ENCODE data around the gene PJA1. TPM values are rescaled to one million over a fixed set of nuclear protein-coding genes. Genes with fewer than 3 reads are reported as not detected.

PJA1 gene
- total RNA-seq, 3 donors from 2014 or later (not counting 1 experiment from before 2014, with no cell fraction given): 18.5 to 23.4 (median 22.0) TPM

DNA sequence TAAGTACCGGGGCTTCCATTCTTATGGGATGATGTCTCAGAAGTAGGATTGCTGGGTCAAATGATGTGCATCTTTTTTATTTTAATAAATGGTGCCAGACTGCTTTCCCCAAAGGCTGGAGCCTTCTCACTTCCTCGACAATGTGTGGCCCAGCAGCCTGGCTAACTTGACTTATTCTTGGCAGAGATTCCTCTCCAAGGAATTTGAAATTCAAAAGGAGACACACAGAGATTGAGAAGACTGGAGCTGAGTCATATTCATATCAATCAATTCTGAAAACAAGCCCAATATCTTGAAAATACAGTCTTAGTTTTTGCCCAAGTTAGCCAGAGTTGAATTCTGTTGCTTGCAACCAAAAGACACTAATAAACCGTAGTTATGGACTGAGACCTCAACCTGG, 10.8 kb upstream of the PJA1 start:
- H3K27ac ChIP-seq (ENCODE audit: low read length): no peak overlapping the region
- 95% methylated on average over 2 of the region's 3 CpGs for WGBS (ENCODE audit: insufficient coverage)
- TF ChIP-seq, protein P1, sequence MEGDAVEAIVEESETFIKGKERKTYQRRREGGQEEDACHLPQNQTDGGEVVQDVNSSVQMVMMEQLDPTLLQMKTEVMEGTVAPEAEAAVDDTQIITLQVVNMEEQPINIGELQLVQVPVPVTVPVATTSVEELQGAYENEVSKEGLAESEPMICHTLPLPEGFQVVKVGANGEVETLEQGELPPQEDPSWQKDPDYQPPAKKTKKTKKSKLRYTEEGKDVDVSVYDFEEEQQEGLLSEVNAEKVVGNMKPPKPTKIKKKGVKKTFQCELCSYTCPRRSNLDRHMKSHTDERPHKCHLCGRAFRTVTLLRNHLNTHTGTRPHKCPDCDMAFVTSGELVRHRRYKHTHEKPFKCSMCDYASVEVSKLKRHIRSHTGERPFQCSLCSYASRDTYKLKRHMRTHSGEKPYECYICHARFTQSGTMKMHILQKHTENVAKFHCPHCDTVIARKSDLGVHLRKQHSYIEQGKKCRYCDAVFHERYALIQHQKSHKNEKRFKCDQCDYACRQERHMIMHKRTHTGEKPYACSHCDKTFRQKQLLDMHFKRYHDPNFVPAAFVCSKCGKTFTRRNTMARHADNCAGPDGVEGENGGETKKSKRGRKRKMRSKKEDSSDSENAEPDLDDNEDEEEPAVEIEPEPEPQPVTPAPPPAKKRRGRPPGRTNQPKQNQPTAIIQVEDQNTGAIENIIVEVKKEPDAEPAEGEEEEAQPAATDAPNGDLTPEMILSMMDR (IDR thresholded peaks at IDR 0.05): no peak
- H3K27me3 ChIP-seq (ENCODE audit: control insufficient read depth, insufficient read depth, low read length): no peaks in the 10 kb centered on the region
- H3K36me3 ChIP-seq (ENCODE audit: control insufficient read depth, insufficient read depth, low read length): no peaks in the 10 kb centered on the region
- intact Hi-C loops (cut with micrococcal nuclease): no loop called here
- DNase-seq (no peak), ATAC-seq (no peak)
- no peak overlapping the region for H3K4me3 Mint-ChIP-seq
- no peaks in the 10 kb centered on the region for H3K9me3 ChIP-seq (ENCODE audit: control insufficient read depth, insufficient read depth, low read length)
- H3K9me3 Mint-ChIP-seq: no peaks in the 10 kb centered on the region
- no peak overlapping the region for H3K27ac Mint-ChIP-seq
- H3K36me3 Mint-ChIP-seq: no peaks in the 10 kb centered on the region
- peaks cover 16 to 39% of the 10 kb centered on the region in 2 donors for H3K27me3 Mint-ChIP-seq (ENCODE audit: low read depth in 2 of 2)
- H3K4me3 ChIP-seq (ENCODE audit: low read length): no peak overlapping the region
- no peaks in the 10 kb centered on the region for H3K4me1 Mint-ChIP-seq
- H3K4me1 ChIP-seq (ENCODE audit: control insufficient read depth, insufficient read depth, low read length): no peaks in the 10 kb centered on the region

GRCh38 chrX:69173906-69174305, 8.7 kb upstream of the PJA1 start:
- Histone ChIP-seq H3K4me1 (ENCODE audit: control insufficient read depth, insufficient read depth, low read length) (no peaks in the 10 kb centered on the region), H3K9me3 (ENCODE audit: control insufficient read depth, insufficient read depth, low read length) (no peaks in the 10 kb centered on the region), H3K27ac (ENCODE audit: low read length) (no peak overlapping the region), H3K36me3 (ENCODE audit: control insufficient read depth, insufficient read depth, low read length) (no peaks in the 10 kb centered on the region), H3K27me3 (ENCODE audit: control insufficient read depth, insufficient read depth, low read length) (no peaks in the 10 kb centered on the region), H3K4me3 (ENCODE audit: low read length) (no peak overlapping the region)
- Mint-ChIP-seq H3K4me3 (no peak overlapping the region), H3K36me3 (no peaks in the 10 kb centered on the region), H3K4me1 (no peaks in the 10 kb centered on the region), H3K27ac (no peak overlapping the region), H3K27me3 (ENCODE audit: low read depth in 2 of 2) (peaks cover 8 to 37% of the 10 kb centered on the region in 2 donors), H3K9me3 (no peaks in the 10 kb centered on the region)
- WGBS (ENCODE audit: insufficient coverage): 72% methylated on average over 19 of the region's 20 CpGs
- intact Hi-C loops (cut with micrococcal nuclease): no loop called here
- no peak for ATAC-seq
- DNase-seq: no peak
- TF ChIP-seq, protein P1 (IDR thresholded peaks at IDR 0.05): no peak

DNA sequence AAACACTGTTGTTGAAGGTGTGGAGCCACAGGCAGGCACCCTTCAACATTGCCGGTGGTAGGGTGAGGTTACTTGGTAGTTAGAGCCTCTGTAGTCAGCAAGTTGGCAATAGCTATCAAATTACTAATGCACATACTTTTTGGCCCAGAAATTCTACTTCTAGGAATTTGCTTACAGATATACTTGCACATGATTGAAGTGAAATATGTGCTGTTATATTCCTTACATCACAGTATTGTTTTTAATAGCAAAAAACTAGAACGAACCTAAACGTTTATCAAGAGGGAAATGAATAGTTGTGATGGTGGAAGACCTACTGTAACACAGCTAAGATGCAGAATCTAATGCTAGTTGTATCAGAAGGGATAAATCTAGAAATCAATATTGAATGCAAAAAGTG, 7.7 kb upstream of the PJA1 start:
- no peak overlapping the region for H3K27ac ChIP-seq (ENCODE audit: low read length)
- H3K9me3 ChIP-seq (ENCODE audit: control insufficient read depth, insufficient read depth, low read length): no peaks in the 10 kb centered on the region
- H3K27me3 ChIP-seq (ENCODE audit: control insufficient read depth, insufficient read depth, low read length): no peaks in the 10 kb centered on the region
- H3K27ac Mint-ChIP-seq: no peak overlapping the region
- TF ChIP-seq, protein P1 (IDR thresholded peaks at IDR 0.05): no peak
- H3K4me3 Mint-ChIP-seq: no peak overlapping the region
- no CpG with 5 or more reads among the region's 3 CpGs for WGBS (ENCODE audit: insufficient coverage)
- intact Hi-C loops (cut with micrococcal nuclease): no loop called here
- H3K36me3 Mint-ChIP-seq: no peaks in the 10 kb centered on the region
- H3K4me1 Mint-ChIP-seq: no peaks in the 10 kb centered on the region
- no peak overlapping the region for H3K4me3 ChIP-seq (ENCODE audit: low read length)
- DNase-seq (no peak), ATAC-seq (no peak)
- H3K4me1 ChIP-seq (ENCODE audit: control insufficient read depth, insufficient read depth, low read length): no peaks in the 10 kb centered on the region
- no peaks in the 10 kb centered on the region for H3K9me3 Mint-ChIP-seq
- H3K27me3 Mint-ChIP-seq (ENCODE audit: low read depth in 2 of 2): peaks cover 8 to 37% of the 10 kb centered on the region in 2 donors
- no peaks in the 10 kb centered on the region for H3K36me3 ChIP-seq (ENCODE audit: control insufficient read depth, insufficient read depth, low read length)

- Histone ChIP-seq H3K27ac (ENCODE audit: low read length) (no peak overlapping the region), H3K4me1 (ENCODE audit: control insufficient read depth, insufficient read depth, low read length) (no peaks in the 10 kb centered on the region), H3K36me3 (ENCODE audit: control insufficient read depth, insufficient read depth, low read length) (no peaks in the 10 kb centered on the region), H3K4me3 (ENCODE audit: low read length) (no peak overlapping the region), H3K9me3 (ENCODE audit: control insufficient read depth, insufficient read depth, low read length) (no peaks in the 10 kb centered on the region), H3K27me3 (ENCODE audit: control insufficient read depth, insufficient read depth, low read length) (no peaks in the 10 kb centered on the region)
- H3K4me3 Mint-ChIP-seq: no peak overlapping the region
- H3K27ac Mint-ChIP-seq: no peak overlapping the region
- TF ChIP-seq, protein P1 (IDR thresholded peaks at IDR 0.05): no peak
- ATAC-seq (no peak), DNase-seq (no peak)
- H3K36me3 Mint-ChIP-seq: no peaks in the 10 kb centered on the region
- H3K27me3 Mint-ChIP-seq (ENCODE audit: low read depth in 2 of 2): peaks cover 8 to 29% of the 10 kb centered on the region in 2 donors
- no peaks in the 10 kb centered on the region for H3K9me3 Mint-ChIP-seq
- intact Hi-C loops (cut with micrococcal nuclease): no loop called here
- no peaks in the 10 kb centered on the region for H3K4me1 Mint-ChIP-seq
Measured at GRCh38 chrX:69170319-69170718, 5.1 kb upstream of the PJA1 start.

All from natural killer cell (primary cell).